GM12891 (cell line): Measurements from ENCODE around the gene PIRT.

Source experiments
- PAX5 ChIP-seq: IDR thresholded peaks from 2 replicates; pipeline ENCODE4 v1.6.1; 2011; ENCODE audit warnings: low read length, moderate library complexity, mild to moderate bottlenecking; ENCODE audit not compliant: insufficient read depth, severe bottlenecking
- POLR2A ChIP-seq: IDR thresholded peaks from 2 replicates; pipeline ENCODE4 v1.6.1; 2011; ENCODE audit warnings: low read depth, low read length, control low read depth
- POLR2AphosphoS5 ChIP-seq: IDR thresholded peaks from 2 replicates; pipeline ENCODE4 v1.6.1; 2011; ENCODE audit warnings: low read depth, low read length, control low read depth
- POU2F2 ChIP-seq: IDR thresholded peaks from 2 replicates; pipeline ENCODE4 v1.6.1; 2011; ENCODE audit warnings: low read depth, mild to moderate bottlenecking, control low read depth, low read length, moderate library complexity
- SPI1 ChIP-seq: IDR thresholded peaks from 2 replicates; pipeline ENCODE4 v1.6.1; 2011; ENCODE audit warnings: low read depth, low read length, control low read depth
- TAF1 ChIP-seq: IDR thresholded peaks from 2 replicates; pipeline ENCODE4 v1.6.1; 2011; ENCODE audit warnings: low read depth, low read length, control low read depth

DNA sequence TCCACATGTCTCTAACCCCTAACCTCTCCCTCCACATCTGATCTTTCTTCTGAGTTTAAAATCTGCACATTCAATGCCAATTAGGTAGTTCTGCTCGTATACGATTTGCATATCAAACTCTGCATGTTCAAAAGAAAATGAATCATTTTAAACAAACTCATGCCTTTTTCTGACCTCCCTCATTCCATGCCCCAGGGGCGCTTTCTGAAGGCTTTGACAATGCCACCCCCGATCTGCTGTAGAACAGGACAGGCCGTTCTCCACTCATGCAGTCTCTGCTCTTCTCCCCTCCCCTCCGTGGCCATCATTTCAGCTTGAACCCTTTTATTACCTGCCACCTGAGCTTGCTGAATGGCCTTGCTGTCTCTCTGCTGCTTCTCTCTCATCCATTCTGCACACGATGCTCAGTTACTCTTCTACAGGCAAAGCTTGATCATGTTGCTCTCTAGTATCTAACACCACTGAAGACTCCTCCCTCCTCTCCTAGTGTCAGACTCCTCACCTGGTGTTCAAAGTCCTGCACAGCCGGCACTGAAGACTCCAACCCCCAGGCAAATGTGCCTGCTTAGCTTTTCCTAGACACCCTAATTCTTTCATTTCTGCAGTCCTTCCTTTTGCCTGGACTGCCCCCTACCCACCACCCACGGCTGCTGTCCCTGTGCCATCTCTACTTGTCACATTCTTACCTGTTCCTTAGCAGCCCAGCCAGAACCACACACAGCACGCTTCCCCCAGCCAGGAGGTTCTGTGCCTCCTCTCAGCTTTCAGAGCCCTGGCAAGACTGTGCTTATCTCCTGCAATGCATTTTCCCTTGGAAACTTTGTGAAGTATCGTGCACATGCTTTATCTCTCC is 40.2 kb downstream of the PIRT start:
- no peak for TF ChIP-seq POLR2AphosphoS5
- no peak for TF ChIP-seq PAX5
- TF ChIP-seq TAF1 = no peak
- TF ChIP-seq POLR2A = no peak
- TF ChIP-seq SPI1 = no peak
- no peak for TF ChIP-seq POU2F2
